Suppressor macrophage treated with lipopolysaccharide for 4 hours (primary cell): ENCODE measurements around the gene TRIM28.
A peak's percentile ranks its signal among the peaks of the same experiment; 100 is the strongest.
"Not testable (repeated sequence)": the region's sequence is repeated elsewhere in the genome, so short reads cannot be mapped to it uniquely, and the experiment has no call there.

ENCODE experiments used
- DNase-seq: peaks from one replicate; pipeline ENCODE4 v3.0.0-alpha.2; 2020

Gene TRIM28

DNA sequence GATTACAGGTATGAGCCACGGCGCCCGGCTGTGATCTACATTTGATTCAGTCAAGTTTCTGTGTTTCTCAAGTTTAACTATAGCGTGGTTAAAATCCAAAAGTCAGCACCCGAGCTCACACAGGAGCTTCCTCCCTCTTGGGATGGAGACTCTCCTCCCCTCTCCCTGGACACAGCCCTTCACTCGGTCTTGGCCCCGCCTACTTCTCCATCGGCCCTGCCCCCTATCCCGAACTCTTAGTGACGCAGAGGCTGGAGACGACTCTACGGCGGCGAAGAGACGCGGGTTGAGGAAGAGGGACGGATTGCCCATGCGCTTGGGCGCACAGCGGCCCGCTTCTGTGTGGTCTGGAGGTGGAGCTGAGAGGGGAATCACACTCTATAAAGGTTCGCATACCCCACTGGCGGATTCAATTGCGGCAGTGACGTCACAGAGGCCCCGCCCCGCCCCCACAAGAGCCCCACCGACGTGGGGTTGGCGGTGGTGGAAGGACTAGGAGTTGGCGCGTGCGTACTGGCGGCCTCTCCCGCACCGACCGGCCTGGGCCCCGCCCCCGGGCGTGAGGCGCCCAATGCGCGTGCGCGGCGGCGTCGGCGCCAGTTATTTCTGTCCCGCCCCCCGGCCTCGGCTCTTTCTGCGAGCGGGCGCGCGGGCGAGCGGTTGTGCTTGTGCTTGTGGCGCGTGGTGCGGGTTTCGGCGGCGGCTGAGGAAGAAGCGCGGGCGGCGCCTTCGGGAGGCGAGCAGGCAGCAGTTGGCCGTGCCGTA, at the start of gene TRIM28:
TSS of gene TRIM28 (plus strand) at position 239 of the 765 bp plus-strand sequence. CDS start 694 bp downstream, outside the sequence.
- DNase-seq: peak; percentile 99

DNA sequence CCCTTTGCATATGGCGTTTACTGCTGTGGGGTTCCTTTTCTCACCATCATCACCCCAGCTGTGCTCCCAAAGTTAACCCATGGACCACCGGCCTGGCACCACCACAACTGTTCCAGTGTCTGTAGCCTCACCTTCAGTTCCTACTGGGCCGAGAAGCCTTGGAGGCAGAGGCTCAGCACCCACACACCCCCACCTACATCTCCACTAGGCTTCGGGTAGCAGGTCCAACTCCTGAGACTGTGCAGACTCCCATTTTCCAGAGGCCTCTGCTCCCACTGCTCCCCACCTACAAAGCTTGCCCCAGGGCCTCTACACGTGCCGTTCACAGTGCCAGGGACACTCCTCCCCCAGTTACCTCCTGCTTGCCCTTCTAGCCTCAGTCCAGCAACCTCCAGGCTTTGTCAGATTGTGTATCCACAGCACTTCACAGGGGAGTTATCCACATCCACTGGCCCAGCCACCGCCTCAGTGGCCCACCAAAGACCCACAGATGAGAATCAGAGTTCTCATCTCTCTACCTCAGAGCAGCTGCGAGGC, 46.2 kb upstream of the TRIM28 start:
- DNase-seq: no peak

DNA sequence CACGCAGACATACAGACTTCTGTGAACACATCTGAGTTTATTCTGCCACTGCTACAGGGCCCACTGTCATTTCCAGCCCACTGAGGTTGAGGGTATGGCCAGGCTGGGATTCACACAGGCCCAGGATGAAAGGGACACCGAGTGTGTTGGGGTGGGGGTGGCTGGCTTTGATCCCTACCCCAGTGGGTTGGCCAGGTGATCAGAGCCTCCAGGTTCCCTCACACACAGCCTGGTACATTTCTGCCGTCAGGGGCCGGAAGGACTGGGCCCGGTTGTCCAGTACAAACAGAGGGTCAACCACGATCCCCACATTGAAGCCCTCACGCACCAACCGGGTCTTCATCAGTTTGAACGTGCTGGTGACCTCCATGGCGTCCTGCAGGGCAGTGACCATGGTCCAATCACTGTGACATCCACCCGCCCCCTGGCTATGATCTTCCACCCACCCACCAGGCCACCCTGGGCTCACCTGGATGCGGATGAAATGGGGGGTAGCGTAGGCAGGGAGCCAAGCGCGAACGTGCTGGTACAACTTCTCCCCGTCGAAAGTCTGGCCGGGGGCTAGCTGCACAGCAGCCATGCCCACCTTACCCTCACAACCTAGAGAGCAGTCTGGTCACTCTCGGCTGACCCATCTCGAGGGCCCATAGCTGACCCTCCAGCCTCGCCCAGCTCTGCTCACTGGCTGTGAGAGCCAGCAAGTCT, 45.4 kb upstream of the TRIM28 start:
- no peak for DNase-seq

DNA sequence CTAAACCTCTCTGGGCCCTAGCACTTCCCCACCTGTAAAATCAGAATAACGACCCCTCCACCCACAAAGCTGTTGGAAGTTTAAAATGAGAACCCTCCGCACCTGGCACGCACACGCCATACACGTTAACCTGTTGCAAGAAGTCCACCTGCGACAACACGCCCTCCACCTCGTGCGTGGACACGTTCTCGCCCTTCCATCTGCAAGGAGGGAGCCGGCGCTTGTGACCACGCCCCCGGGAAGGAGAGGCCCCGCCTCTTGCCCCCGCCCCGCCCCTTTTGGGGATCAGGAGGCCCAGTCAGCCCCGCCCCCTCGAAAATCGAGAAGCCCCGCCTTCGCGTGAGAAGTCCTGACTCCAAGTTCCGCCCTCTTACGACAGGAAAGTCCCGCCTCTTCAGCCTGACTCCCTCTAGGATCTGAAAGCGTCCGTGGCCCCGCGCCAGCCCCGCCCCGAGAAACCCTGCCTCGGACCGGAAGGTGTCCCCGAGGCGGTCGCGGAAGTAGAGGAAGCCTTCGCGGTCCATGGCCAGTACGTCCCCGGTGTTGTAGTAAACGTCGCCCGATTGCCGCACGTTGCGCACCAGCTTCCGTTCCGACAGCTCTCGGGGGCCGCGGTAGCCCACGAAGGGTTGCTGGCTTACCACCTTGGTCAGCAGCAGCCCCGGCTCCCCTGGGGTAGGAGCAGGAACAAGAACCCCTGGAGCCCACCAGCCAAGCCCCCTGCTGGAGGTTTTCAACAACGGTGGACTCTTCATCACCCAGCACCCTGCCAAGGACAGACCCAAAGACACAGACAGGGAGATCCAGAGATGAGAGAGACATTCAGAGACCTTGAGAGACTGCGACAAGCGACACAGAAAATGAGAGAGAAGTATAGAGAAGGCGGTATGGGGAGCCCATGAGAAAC, 44.6 kb upstream of the TRIM28 start:
- DNase-seq: peak; percentile 99

DNA sequence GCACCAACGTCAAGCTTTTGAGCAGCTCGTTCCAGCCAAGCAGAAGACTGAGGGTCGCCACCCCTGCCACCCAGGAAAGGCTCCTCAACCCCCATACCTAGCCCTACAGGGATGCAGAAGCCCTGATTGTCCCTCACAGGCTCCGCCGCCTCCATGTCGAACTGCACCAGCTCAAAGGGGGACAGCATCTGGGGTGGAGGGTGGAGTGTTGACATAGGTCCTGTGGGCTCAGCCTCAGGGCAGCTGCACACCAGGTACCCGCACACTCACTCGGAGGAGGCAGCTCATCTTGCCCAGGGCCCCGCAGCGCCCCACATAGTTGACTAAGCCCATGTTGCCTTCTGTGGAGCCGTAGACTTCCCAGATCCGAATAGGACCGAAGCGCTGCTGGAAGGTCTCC, 43.6 kb upstream of the TRIM28 start:
- no peak for DNase-seq

DNA sequence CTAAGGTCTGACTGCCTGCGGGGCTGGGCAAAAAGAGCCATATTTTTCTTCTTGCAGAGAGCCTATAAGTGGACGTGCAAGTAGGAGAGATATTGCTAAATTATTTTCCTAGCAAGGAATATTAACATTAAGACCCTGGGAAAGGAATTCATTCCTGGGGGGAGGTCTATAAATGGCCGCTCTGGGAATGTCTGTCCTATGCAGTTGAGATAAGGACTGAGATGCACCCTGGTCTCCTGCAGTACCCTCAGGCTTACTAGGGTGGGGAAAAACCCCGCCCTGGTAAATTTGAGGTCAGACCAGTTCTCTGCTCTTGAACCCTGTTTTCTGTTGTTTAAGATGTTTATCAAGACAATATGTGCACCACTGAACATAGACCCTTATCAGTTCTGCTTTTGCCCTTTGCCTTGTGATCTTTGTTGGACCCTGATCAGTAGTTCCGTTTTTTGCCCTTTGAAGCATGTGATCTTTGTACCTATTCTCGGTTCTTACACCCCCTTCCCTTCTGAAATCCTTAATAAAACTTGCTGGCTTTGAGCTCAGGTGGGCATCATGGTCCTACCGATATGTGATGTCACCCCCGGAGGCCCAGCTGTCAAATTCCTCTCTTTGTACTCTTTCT, 36.2 kb upstream of the TRIM28 start:
- DNase-seq: not testable (repeated sequence)

DNA sequence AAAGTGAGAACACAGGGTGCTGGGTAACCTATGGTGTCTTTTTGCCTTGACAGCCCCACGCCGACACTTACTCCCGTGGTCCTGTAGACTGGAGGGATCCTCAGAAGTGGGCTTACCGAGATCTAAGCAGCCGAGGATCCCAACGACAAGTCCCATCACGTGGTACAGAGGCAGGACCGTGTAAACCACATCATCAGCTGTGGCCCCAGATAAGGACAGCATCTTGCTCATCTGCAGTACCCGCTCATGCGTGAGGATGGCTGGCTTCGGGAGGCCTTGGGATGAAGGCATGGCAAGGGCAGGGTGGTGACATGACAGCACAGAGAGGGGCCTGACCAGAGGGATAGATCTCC, 34.2 kb upstream of the TRIM28 start:
- DNase-seq: no peak

DNA sequence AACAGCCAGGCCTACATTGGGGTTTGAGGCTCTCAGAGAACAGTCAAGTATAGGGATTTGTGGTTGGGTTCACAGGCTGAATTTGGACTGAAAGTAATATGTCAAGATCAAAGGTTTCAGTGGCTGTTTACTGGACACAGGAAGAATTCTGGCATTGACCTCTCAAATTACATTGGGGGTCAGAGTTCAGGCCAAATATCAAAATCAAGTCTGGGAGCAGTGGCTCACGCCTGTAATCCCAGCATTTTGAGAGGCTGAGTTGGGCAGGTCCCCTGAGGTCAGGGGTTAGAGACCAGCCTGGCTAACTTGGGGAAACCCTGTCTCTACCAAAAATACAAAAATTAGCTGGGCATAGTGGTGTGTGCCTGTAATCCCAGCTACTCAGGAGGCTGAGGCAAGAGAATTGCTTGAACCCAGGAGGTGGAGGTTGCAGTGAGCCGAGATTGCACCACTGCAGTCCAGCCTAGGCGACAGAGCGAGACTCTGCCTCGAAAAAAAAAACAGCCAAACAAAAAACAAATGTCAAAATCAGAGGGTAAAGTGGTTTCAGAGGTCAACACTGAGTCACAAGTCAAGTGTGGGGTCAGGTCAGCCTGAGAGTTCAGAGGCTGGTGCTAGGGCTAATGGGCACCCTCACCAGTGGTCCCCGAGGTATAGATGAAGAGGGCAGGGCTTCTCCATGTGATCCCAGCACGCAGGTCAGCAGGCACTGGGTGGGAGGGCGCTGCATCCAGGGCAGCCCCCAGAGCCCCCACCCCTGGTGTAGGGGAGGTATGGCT, 33.6 kb upstream of the TRIM28 start:
- no peak for DNase-seq

DNA sequence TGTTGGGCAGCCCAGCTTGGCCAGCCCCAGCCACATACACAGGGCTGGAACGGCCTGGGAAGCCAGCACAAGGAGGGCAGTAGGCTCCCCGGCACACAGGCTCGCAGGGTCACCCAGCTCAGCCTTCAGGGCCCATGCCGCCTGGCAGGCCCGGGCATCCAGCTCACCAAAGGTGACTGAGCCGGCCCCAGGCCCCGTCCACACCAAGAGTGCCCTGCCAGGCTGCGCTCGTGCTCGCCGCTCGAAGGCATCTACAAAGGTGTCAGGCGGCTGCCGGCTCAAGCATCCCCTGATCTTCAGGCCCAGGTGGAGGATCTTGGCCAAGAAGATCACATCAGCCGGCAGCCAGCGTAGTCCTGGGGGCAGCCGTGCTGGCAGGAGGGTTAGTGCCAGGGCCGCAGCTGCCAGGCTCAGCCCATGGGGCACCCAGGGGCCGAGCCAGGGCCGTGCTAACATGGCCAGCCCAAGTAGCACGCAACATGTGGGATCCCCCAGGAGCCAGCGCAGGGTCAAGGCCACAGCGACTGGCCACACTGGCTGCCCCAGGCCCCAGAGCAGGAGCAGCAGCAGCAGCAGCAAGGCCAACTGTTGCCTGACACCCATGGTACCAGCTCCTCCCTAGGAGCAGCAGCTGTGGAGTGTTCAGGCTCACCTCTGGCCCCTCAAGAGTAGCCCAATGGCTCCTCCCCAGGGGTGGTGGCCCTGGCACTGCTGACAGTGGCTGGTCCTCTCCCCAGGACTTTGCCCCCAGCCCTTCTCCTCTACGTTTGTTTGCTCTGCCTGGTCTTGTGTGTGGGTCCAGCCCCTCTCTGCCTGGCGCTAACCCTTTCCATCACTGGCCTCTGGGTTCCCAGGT, 32.3 kb upstream of the TRIM28 start, which contains the start of gene SLC27A5:
TSS of gene SLC27A5 (minus strand) at position 640 of the 856 bp plus-strand sequence. CDS start at position 603, 37 bp downstream.
- no peak for DNase-seq

DNA sequence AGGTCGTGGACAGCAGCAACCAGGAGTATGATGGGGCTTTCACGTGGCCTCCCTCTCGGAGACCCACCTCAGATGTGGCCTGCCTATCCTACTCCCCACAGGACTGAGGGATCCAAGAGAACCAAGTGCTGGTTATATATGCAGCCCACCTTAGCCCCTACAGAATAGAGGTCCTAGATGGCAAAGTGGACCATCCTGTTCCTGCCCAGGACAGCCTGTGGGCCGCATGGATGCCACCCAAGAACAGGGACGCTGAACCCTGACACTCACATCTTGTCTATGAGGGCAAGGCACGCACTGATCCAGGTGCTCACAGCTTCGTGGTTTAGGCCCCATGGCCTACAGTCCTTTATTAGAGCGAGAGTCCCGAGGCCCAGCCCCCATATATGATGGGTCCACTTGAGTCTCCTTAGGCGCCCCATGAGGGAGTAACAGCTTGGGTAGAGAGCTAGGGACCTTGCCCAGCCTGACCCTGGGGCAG, 30.6 kb upstream of the TRIM28 start:
- DNase-seq: no peak

DNA sequence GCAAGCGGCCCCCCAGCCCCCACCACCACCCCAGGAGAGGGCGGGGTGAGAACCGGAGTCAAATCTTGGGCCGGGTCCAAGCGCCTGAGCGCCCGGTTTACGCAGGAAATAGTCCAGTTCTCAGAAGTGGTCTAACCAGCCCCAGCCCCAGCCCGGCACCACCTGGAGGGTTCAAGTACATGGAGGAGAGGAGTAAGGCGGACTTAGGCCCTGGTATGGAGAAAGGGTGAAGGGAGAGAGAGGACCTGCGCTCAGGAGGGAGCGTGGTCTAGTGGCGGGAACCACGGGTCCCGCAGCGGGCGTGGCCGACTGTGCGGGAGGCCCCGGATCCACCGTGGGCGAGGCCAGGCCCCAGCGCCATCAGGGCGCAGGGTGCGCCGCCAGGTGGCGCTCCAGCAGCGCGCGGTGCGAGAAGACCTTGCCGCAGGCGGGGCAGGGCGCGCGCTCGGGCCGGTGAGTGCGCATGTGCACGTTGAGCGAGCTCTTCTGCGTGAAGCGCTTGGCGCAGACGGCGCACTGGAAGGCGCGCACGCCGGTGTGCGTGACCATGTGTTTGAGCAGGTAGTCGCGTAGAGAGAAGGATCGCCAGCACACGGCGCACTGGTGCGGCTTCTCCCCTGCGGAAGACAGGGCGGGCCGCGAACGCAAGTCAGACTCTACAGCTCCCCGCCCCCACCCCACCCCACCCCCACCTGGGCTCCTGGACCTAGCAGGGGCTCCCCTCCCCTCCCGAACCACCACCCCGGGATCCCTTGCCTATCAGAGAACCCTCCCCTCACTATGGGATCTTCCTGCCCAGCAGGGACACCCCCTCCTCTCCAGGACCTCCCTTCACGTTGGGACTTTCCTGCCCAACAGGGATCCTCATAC, 29.9 kb upstream of the TRIM28 start:
- DNase-seq: peak; percentile 97

DNA sequence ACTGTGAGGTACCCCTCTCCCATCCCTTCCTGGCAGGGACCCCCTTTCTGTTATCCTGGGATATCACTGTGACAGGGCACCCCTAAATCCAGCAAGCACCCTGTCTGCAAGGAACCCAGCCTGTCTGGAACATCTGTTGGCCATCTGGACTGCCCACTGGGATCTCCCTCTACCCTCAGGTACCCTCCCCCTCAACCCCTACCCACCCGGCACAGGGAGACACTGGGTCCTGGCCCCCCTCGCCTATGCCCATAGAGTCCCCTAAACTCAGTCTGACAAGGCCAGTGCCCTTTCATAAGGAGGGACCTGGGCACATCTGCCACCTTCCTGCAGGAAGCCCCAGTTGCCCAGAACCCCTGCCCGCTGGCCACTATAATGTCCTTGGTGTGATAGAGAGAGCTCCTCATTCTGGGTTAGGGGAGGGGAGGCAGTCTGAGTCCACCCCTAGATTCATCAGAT, 29.3 kb upstream of the TRIM28 start:
- DNase-seq: no peak

DNA sequence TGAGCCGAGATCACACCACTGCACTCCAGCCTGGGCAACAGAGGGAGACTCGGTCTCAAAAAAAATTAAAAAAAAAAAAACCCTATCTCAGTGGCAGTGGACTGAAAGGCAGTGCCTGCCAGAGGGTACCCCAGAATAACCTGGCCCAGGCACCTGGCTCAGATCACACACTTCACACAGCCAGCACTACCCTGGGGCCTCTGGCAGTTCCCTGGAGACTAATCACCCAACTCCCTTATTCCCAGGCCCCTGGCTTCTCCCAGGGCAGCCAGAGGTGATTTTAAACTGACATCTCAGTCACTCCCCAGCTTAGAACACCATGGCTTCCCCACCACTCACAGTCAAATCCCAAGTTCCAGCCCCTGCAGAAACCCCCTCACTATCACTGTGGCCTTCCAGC, 28.6 kb upstream of the TRIM28 start:
- no peak for DNase-seq

DNA sequence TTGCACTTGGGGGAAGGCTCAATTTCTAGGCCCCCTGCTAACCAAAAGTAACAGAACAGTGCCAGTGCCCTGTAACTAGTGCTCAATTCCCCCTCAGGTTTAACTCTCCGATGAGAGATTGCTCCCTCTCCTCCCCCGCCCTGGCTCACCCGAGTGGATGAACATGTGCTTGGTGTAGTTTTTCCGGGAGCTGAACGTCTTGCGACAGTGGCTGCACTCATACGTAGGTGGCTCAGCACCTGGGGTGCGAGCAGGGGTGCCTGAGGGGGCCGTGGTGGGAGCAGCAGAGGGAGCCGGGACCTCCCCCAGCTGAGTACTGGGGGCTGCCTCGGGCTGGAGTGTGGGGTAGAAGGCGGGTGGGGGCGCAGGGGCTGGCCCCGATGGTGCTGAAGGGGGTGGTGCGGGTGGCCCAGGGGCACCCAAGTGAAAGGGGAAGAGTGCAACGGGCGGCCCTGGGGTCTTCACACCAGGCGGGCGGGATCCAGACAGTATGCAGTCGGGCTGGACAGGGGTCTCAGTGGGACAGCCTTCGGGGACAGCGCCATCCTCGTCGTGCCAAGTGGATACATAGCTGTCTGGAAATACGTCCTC, 27.5 kb upstream of the TRIM28 start:
- no peak for DNase-seq

DNA sequence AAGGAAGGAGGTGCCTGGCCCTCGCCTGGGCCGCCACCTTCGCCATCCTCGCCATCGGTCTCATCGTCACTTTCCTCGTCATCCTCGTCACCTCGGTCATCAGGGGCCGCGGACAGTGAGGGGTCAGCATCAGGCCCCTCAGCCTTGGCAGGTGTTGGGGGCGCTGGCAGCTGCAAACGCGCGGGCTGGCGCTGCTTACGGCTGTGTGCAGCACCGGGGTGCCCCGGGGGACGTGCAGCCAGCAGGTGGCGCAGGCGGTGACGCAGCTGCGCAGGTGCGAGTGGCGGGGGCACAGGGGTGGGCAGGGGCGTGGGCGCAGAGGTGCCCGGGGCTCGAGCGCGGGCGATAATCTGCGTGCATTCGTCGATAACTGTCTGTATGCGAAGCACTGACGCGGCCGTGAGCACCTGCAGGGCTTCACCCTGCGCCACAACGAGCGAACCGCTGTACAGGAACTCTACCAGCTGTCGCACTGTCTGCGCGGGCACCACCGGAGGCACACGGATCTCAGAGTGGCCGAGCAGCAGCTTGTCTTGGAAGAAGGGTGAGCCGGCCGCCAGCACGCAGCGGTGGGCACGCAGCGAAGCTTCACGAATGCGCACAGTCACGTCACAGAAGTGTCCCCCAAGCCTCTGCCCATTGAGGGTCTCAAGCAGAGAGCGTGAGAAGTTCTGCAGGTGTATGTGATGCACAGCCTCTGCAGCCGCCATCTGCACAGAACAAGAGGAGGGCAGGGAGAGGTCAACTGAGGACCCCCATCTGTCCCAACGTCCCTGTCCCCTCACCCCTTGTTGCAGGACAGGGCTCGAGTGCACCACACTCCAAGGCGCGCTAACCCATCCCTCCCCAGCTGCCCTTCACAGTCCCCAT, 26.7 kb upstream of the TRIM28 start:
- DNase-seq: no peak

DNA sequence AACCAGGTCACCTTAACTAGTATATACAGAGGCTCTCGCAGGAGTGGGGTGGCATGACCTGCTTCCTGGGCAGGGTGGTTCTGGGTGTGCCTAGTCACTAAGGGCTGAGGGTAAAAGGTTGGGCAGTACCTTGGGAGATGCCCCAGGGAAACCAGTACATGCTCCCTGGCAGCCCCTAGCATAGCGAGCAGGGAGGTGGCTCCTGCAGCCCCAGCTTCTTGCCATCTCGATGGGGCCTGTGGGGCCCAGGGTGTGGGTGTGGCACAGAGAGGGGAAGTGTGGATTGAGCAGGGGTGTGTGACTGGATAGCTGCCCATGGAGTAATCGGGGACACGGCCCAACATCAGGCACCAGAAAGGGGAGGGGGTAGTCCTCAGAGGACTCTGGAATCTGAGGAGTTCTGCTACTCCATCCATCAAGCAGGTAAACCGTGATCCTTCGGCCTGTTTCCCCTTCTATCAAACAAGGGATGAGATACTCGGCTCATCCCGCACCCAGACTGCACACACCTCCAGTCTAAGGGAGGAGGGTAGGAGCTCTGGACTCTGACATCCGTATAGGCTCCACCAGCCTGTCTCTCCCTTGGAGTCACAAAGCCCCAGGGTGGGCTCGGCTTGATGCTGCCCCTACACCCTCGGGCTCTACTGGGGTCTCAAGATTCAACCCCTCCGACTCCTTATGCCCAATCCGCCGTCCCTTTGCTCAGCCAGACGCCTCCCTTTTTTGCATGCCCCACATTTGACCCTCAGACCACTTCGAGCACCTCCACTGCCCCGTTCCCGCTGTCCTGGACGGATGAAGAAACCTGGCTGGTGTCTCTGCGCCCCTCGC, 25.4 kb upstream of the TRIM28 start:
- peak; percentile 51 for DNase-seq

DNA sequence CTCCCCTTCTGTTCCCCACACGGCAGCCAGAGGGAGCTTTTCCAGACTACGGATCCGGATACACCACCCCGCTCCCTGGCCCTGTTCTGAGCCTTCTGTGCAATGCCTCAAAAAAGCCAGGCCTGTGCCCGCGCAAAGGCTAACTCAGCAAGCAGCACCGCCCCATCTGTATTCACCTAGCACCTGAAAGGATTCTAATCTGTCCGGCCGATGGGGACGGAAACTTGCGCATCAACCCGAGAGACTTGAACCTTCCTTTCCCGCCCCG, 24.8 kb upstream of the TRIM28 start:
- peak; percentile 63 for DNase-seq
